Common myeloid progenitor, CD34-positive (primary cell): ENCODE results near the gene KRT78.

Experiments used
- CTCF ChIA-PET: fragments of 350-600 bp; sonication (Branson Sonifier 250); formaldehyde crosslinking; loops from one replicate; lab custom pipeline; 2021; ENCODE audit warnings: antibody characterized with exemption; lab: Charles Lee
- POLR2A ChIA-PET: fragments of 350-600 bp; sonication (Branson Sonifier 250); formaldehyde crosslinking; loops from one replicate; lab custom pipeline; 2021; ENCODE audit warnings: antibody characterized with exemption; lab: Charles Lee
- DNase-seq, 3 donors: peaks; one replicate each; pipeline versions ENCODE4 v3.0.0 to v3.0.0-alpha.2; 2013
- H3K27ac ChIP-seq, 2 experiments: 1 replicate in 1 of 2; 2 replicates in 1 of 2; pipeline ENCODE4 v1.7.0; 2013; ENCODE audit warnings: inconsistent platforms in 2 of 2, low read length in 2 of 2, mild to moderate bottlenecking in 2 of 2, low read depth in 1 of 2, moderate library complexity in 1 of 2; ENCODE audit not compliant: severe bottlenecking in 2 of 2, insufficient read depth in 1 of 2, poor library complexity in 1 of 2
- H3K27me3 ChIP-seq, 5 experiments: replicated peaks in 2 of 5; 1 replicate in 3 of 5; 2 replicates in 2 of 5; pipeline versions ENCODE4 v1.6.1 to v1.7.0; 2013; ENCODE audit warnings: low read length in 4 of 5, mild to moderate bottlenecking in 2 of 5, moderate library complexity in 2 of 5, inconsistent platforms in 1 of 5; ENCODE audit not compliant: insufficient read depth in 5 of 5, control insufficient read depth in 4 of 5
- H3K36me3 ChIP-seq, 4 experiments: 1 replicate in 2 of 4; 2 replicates in 2 of 4; pipeline versions ENCODE4 v1.6.1 to v1.7.0; 2013; ENCODE audit warnings: low read length in 3 of 4, control low read depth in 1 of 4, mild to moderate bottlenecking in 1 of 4; ENCODE audit not compliant: control insufficient read depth in 4 of 4, insufficient read depth in 4 of 4
- H3K4me1 ChIP-seq, 4 experiments: 1 replicate in 3 of 4; 2 replicates in 1 of 4; pipeline versions ENCODE4 v1.6.1 to v1.7.1; 2013; ENCODE audit warnings: low read length in 3 of 4, mild to moderate bottlenecking in 3 of 4, control low read depth in 1 of 4, inconsistent platforms in 1 of 4, moderate library complexity in 1 of 4; ENCODE audit not compliant: control insufficient read depth in 4 of 4, insufficient read depth in 4 of 4; ENCODE audit errors: control extremely low read depth in 1 of 4
- H3K4me3 ChIP-seq, 7 experiments: 1 replicate in 4 of 7; 2 replicates in 3 of 7; pipeline versions ENCODE4 v1.5.1 to v1.7.0; 2013; ENCODE audit warnings: mild to moderate bottlenecking in 7 of 7, low read length in 6 of 7, moderate library complexity in 6 of 7, inconsistent platforms in 2 of 7, low read depth in 2 of 7, control low read depth in 1 of 7; ENCODE audit not compliant: insufficient read depth in 4 of 7, control insufficient read depth in 1 of 7; ENCODE audit errors: extremely low read depth in 1 of 7
- H3K9me3 ChIP-seq, 5 experiments: 1 replicate in 4 of 5; 2 replicates in 1 of 5; pipeline versions ENCODE4 v1.6.1 to v1.7.1; 2013; ENCODE audit warnings: low read length in 4 of 5, mild to moderate bottlenecking in 2 of 5, inconsistent platforms in 1 of 5, low read depth in 1 of 5, moderate library complexity in 1 of 5; ENCODE audit not compliant: control insufficient read depth in 4 of 5, insufficient read depth in 2 of 5; ENCODE audit errors: control extremely low read depth in 1 of 5
- WGBS: methylation state at CpG from one replicate; pipeline ENCODE4 v1.1.5; 2013; ENCODE audit not compliant: insufficient coverage; 5-methylcytosine and 5-hydroxymethylcytosine counted together

Gene KRT78

DNA sequence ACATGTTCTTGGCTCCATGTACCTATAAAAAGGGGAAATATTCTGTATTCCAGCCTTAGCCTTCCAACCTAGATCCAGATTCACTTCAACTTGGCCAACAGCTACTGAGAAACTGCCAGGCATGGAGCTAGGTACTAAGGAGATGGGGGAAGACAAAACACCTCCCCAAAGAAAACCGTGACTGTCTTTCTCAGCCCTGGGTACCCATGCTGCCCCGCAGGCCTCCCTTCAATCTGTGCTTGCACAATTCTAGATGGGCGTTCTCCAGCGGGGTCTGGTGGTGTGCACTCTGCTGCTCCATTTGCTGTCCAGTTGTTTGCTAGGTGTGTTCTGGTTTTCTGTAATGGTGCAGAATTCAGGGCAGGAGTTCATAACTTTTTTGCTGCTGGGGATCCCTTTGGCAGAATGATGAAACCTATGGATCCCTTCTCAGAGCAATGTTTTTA lies 34.1 kb downstream of the KRT78 start:
- no peaks in the 10 kb centered on the region for H3K4me1 ChIP-seq
- H3K4me3 ChIP-seq: no peak overlapping the region
- POLR2A ChIA-PET: no interaction called here
- whole genome bisulfite sequencing: 83% methylated on average over 3 of the region's 4 CpGs
- CTCF ChIA-PET: no interaction called here
- H3K9me3 ChIP-seq: no peaks in the 10 kb centered on the region
- no peaks in the 10 kb centered on the region for H3K36me3 ChIP-seq
- no peak overlapping the region for H3K27ac ChIP-seq
- H3K27me3 ChIP-seq: peaks cover 0 to 5% (median 1%) of the 10 kb centered on the region in 5 experiments
- no peak for DNase-seq

DNA sequence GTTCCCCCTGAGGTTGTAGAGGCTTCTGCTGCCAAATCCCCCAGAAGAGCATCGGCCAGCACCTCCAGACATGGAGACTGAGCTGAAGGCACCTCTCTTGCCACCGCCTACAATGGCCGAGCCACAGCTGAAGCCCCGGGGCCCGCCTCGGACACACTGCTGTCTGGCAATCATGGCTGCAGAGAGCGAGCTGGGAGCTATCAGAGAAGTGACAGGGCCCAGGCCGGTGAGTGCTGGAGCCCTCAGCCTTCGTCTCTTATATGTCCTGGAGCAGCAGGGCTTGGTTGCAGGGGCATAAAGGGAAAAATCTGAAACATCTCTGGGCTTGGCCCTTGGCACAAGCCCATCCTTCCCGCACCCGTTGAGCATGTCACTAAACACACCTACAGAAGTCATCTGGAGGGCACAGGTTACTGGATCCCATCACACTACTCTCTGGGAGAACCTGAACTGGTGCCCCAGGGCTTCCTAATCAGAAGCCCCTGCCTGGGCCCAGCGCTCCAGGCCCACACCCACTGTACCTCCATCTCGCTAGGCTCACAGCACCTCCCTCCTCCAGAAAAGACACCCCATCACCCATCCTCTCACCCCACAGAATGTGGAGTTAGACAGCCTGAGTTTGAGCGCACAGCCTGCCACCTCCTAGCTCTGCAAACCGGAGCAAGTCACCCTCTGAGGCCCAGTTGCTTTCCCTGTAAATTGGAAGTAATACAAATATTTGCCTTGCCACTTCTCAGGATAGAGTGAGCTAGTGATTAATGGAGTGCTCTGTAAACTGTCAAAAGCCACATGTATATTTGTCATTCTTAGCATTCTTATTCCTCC lies 34.7 kb downstream of the KRT78 start, which contains the start of gene KRT4:
Gene KRT4 (minus strand): TSS at position 232 of the 825 bp plus-strand sequence. CDS start 58 bp downstream, at position 174.
- Histone ChIP-seq H3K9me3 (no peaks in the 10 kb centered on the region), H3K4me1 (no peaks in the 10 kb centered on the region), H3K27me3 (peaks cover 0 to 5% (median 1%) of the 10 kb centered on the region in 5 experiments), H3K4me3 (no peak within 1 kb of the TSS), H3K27ac (no peak within 1 kb of the TSS), H3K36me3 (no peaks in the 10 kb centered on the region)
- CTCF ChIA-PET: interaction anchor here (0.9 kb wide), 1 partner anchor 172 kb away, joined by 3 read pairs; no protein-coding TSS in a partner anchor
- POLR2A ChIA-PET: no interaction called here
- WGBS: 97% methylated on average over 12 of the region's 15 CpGs
- no peak for DNase-seq

DNA sequence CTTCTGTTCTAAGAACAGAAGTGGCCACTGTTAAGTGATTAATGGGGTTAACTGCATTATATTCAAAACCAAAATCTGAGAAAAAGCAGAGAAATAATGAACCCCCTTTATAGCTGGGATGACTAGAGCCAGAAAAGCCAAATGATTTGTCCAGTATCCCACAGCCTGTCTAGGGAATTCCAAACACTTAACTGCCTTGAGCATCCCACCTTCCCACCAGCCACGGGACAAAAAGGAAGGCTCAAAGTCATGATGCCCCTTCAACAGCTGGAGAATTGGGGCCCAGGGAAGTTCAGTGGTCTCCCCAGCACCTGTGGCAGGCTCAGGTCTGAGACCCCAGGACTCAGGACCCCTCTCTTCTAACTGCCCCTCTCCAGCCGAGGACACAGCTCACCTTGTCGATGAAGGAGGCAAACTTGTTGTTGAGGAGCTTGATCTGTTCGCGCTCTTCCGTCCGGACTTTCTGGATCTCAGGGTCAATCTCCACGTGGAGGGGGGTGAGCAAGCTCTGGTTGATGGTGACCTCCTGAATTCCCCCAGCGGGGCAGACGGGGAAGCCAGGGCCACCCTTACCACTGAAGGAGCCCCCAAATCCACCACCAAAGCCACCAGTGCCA lies 35.5 kb downstream of the KRT78 start:
- ChIA-PET CTCF (interaction anchor here (0.9 kb wide), 1 partner anchor 171 kb away, joined by 3 read pairs; no protein-coding TSS in a partner anchor), POLR2A (no interaction called here)
- no peaks in the 10 kb centered on the region for H3K36me3 ChIP-seq
- WGBS: 97% methylated on average over 6 of the region's 10 CpGs
- H3K4me3 ChIP-seq: no peak overlapping the region
- DNase-seq: no peak
- H3K27me3 ChIP-seq: peaks cover 0 to 3% (median 0%) of the 10 kb centered on the region in 5 experiments
- no peaks in the 10 kb centered on the region for H3K9me3 ChIP-seq
- H3K4me1 ChIP-seq: no peaks in the 10 kb centered on the region
- no peak overlapping the region for H3K27ac ChIP-seq

DNA sequence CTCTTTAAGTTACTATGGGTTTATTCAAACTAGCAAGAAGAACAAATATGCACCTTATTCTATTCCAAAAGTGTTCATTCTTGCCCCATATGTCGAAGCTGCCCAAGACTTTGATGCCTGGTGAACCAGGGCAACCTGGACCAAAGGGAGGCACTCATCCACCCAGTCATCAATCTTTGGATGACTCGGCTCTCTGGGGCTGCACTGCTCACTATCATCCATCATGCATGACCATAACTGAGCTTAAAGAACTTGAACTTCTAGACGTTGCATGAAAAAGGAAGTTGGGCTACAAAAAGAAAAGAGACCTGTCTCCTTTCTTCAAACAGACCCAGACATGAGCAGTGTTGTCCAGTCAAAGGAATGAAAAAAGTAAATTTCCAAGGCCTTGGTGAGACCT lies 36.0 kb downstream of the KRT78 start:
- WGBS: 42% methylated on average over 2 of the region's 3 CpGs
- Histone ChIP-seq H3K27me3 (peaks cover 0 to 3% (median 0%) of the 10 kb centered on the region in 5 experiments), H3K9me3 (no peaks in the 10 kb centered on the region), H3K4me3 (no peak overlapping the region), H3K4me1 (no peaks in the 10 kb centered on the region), H3K27ac (no peak overlapping the region), H3K36me3 (no peaks in the 10 kb centered on the region)
- POLR2A ChIA-PET: no interaction called here
- CTCF ChIA-PET: interaction anchor here (0.8 kb wide), 1 partner anchor 232 kb away, joined by 3 read pairs; no protein-coding TSS in a partner anchor
- peak in 1 of 3 donors; percentile 5 for DNase-seq

DNA sequence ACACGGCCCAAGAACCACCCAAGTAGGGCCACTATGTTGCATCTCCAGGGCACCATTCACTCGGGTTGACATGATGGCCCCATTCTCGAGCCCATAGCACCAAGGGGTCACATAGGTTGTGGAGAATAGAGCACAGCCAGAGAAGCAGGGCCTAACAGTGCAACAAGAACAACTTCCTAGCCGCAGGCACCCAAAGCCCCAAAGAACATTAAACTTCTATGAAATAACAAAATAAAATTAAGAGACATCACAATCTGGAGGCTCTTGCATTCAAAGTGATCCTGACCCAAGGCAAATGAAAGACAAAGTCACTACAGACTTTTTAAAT lies 36.8 kb downstream of the KRT78 start:
- Histone ChIP-seq H3K4me1 (no peaks in the 10 kb centered on the region), H3K27ac (no peak overlapping the region), H3K27me3 (peaks cover 0 to 3% (median 0%) of the 10 kb centered on the region in 5 experiments), H3K9me3 (no peaks in the 10 kb centered on the region), H3K4me3 (no peak overlapping the region), H3K36me3 (no peaks in the 10 kb centered on the region)
- POLR2A ChIA-PET: interaction anchor here (0.5 kb wide), 1 partner anchor 51 kb away, joined by 3 read pairs; no protein-coding TSS in a partner anchor
- WGBS: 82% methylated on average over 4 of the region's 4 CpGs
- DNase-seq: no peak
- CTCF ChIA-PET: interaction anchor here (0.8 kb wide), 1 partner anchor 231 kb away, joined by 3 read pairs; no protein-coding TSS in a partner anchor

DNA sequence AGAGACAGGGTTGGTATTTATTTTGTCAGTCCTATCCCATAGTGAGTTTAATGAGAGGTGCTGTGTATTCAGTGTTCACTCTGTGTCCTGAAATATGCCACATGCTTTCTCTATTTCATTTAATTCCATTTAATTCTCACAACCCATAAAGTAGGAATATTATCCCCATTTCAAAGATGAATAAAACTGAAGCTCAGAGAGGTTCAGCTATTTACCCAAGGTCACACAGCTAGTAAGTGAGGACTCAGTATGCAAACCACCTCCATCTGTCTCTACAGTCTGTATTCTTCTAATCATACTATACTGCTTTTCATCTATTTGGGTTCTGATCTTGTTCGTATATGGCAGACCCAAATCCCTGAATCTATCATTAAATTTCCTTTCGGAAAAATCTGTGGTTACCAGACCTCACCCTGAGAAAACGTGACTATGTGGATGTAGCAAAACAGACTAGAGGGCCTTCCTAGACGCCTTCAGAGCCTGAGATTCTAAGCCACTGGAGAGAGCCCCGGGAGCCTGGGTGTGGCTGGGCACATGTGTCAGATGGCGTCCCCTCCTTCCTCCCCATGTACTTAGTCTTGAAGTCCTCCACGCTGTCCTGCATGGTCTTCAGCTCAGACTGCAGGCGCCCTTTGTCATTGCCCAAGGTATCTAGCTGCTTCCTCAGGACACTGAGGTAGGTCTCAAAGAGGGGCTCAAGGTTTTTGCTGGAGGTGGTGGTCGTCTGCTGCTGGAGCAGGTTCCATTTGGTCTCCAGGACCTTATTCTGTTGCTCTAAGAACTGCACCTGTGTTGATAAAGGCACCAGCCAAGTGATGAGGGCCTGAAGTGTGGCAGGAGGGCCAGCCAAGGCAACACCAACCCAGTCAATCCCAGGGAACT lies 37.4 kb downstream of the KRT78 start:
- Histone ChIP-seq H3K4me3 (no peak overlapping the region), H3K9me3 (no peaks in the 10 kb centered on the region), H3K4me1 (no peaks in the 10 kb centered on the region), H3K36me3 (no peaks in the 10 kb centered on the region), H3K27me3 (peaks cover 0 to 3% (median 0%) of the 10 kb centered on the region in 5 experiments), H3K27ac (no peak overlapping the region)
- CTCF ChIA-PET: no interaction called here
- WGBS: 93% methylated on average over 8 of the region's 9 CpGs
- POLR2A ChIA-PET: interaction anchor here (0.5 kb wide), 1 partner anchor 51 kb away, joined by 3 read pairs; no protein-coding TSS in a partner anchor
- DNase-seq: no peak
